GM12892 (cell line): ENCODE data around the gene QKI.

ENCODE experiments used
- POLR2A ChIP-seq: IDR thresholded peaks from 2 replicates; pipeline ENCODE4 v1.6.1; 2011; ENCODE audit warnings: low read depth, low read length, control low read depth
- POLR2AphosphoS5 ChIP-seq: IDR thresholded peaks from 2 replicates; pipeline ENCODE4 v1.6.1; 2011; ENCODE audit warnings: low read depth, low read length, control low read depth

DNA sequence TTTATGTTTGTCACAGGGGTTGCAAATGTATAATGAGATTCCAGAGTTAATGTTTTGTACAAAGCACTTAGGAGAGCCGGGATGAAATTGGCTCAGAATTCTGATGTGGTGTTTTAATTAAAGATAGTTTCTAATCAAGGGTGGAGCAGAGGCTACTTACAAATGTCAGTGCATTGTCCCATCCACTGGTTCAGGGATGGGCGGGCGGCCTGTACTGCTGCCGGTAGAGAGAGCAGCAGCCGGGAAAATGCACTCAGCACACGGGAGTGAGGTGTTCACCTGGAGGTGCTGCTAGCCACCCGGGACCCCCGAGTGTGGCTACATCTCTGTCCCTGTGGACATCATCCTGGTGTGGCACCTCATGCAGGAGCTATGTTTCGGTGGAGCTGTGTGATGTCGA is 193.3 kb downstream of the QKI start:
- no peak for TF ChIP-seq POLR2A
- TF ChIP-seq POLR2AphosphoS5, result no peak
